HG03457 (cell line): ENCODE measurements around the gene INPP5A.
"Not testable (repeated sequence)": the region's sequence is repeated elsewhere in the genome, so short reads cannot be mapped to it uniquely, and the experiment has no call there.

ENCODE experiments used
- ATAC-seq: cut with Tn5 transposase; IDR thresholded peaks from one replicate; pipeline ENCODE4 v1.9.1; 2021; ENCODE audit warnings: moderate number of reproducible peaks; ENCODE audit not compliant: unreplicated experiment

INPP5A gene

DNA sequence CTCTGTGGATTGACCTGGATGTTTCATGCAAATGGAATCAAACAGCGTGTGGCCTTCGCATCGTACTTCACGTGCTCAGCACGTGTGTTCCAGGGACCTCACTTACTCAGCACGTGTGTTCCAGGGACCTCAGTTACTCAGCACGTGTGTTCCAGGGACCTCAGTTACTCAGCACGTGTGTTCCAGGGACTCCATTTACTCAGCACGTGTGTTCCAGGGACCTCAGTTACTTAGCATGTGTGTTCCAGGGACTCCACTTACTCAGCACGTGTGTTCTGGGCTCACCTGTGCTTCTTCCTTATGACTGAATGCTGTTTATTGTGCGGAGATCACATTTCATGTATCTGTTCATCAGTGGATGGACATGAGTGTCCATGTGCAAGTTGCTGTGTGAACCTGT, 22.0 kb downstream of the INPP5A start:
- no peak for ATAC-seq

GRCh38 chr10:132560241-132560731, 22.7 kb downstream of the INPP5A start:
- no peak for ATAC-seq

DNA sequence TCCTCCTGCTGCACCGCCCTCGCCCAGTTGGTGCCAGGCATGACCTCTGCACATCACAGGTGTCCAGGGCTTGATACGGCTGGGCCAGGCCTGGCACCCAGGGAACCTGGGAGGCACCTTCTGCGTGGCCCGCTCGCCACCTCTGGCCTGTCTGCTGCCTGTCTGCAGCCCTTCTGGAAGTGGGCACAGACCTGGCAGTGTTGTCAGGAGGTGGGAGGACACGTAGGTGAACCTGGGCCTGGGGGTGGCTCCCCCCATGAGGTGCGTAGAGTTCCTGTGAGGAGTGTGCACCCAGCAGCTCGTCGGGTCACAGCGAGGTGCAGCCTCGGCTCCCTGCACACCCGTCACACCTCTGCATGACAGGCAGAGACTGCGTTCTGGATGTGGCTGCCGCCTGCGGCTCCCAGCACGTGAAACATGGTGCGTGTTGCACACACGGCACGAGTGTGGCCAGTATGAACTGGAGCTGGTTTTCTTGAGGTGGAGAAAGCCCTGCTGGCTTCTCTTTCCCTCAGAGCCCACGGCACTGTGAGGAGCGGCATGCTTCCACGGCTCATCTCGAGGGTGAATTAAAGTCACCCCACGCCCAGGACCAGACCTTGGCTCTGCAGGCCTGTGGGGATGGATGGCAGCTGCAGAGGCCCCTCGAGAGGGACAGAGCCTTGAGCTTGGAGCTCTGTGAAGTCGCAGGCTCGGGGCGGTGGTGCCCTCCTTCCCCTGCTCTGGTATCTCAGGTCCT, 24.8 kb downstream of the INPP5A start:
- ATAC-seq: no peak

- no peak for ATAC-seq
These were observed 25.4 kb downstream of the INPP5A start for GRCh38 chr10:132562916-132563456.

GRCh38 chr10:132563485-132564248, 26.1 kb downstream of the INPP5A start:
- ATAC-seq: peak; percentile 72

DNA sequence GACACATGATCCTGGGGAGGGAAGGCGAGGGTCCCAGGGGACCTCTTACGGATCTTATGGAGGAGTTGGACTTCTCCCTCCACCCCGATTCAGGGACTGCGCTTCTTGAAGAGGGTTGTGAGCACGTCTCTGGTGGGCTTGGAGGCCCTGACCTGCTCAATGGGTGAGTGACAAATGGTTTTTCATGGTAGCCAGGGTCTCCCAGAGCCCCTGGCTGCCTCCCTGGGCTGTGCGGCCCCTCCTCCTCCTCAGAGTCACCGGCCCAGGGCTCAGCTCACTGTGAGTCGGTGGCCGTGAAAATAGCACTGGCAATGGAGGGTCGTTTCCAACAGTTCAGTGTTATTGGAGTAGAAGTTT, 26.6 kb downstream of the INPP5A start:
- ATAC-seq: no peak

- no peak for ATAC-seq
These were observed 27.1 kb downstream of the INPP5A start for GRCh38 chr10:132564690-132565089.

DNA sequence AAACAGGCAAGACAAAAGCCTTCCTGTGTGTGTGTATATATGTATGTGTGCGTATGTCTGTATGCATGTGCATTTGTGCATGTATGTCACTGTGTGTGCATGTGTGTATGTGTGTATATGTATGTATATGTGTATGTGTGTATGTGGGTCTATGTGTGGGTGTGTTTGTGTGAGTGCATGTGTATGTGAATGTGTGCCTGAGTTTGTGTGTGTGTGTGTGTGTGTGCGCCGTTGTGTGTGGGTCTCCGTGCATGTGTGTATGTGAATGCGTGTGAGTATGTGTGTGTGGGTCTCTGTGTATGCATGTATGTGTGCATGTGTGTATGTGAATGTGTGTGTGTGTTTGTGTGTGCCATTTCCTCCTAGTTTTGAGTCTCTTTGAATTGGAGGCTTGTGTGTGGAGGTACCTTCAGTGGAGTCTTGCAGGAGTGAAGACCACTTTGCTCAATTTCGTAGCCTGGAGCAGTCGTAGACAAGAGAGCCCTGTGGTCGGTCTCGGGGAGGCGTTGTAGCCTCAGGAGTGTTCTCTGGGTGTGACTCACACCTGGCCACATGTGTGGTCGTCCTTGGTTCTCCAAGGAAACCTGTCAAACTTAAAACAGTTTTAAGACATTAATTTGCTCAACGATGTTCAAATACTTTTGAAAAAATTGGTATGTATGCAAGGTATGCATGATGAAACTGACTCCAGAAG, 28.1 kb downstream of the INPP5A start:
- ATAC-seq: no peak

- no peak for ATAC-seq
These were observed 29.3 kb downstream of the INPP5A start for GRCh38 chr10:132566892-132567291.

DNA sequence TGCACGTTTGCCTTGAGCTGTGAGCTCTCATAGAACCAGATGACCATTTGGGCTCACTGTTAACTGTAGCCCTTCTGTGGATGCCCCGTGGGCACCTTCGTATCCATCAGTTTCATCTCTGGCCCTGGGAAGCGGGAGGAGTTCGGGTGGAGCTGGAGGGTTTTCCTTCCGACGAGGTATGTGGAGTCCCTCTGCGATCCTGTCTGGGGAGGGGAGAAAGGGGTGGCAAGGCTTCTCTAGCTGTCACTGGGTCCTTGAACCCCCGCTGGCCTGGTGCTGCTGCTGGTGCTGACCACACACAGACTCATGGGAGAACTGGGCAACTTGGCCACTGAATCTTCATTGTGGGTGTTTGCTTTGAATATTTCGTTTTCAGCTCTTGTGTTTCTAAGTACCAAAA, 32.7 kb downstream of the INPP5A start:
- ATAC-seq: no peak

GRCh38 chr10:132570771-132571649, 33.4 kb downstream of the INPP5A start:
- ATAC-seq: peak; percentile 37

- peak; percentile 58 for ATAC-seq
These were observed 34.3 kb downstream of the INPP5A start for GRCh38 chr10:132571650-132572544.

DNA sequence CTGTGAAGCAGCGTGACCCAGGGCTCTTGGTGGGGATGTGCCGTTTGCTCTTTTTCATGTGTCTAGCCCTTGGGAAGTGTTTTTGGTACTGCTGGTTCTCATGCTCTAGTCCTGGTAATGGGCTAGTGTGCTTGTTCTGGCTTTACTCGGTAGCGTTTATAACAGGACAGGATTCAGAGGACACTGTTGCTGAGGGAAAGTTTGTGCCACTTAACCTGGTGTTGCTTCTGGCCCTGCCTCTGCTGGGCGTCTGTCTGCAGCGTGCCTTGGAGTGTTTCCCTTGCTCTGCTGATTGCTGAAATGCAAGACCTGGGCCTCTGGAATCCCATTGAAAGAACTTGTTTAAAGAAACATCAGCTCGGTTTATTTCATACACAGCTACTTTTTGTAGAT, 35.0 kb downstream of the INPP5A start:
- ATAC-seq: no peak

DNA sequence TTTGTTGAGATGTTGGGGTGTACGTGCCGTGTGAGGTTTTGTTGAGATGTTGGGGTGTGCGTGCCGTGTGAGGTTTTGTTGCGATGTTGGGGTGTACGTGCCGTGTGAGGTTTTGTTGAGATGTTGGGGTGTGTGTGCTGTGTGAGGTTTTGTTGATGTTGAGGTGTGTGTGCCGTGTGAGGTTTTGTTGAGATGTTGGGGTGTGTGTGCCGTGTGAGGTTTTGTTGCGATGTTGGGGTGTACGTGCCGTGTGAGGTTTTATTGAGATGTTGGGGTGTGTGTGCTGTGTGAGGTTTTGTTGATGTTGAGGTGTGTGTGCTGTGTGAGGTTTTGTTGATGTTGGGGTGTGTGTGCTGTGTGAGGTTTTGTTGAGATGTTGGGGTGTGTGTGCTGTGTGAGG, 35.4 kb downstream of the INPP5A start:
- ATAC-seq: not testable (repeated sequence)

GRCh38 chr10:132574288-132574687, 36.7 kb downstream of the INPP5A start:
- ATAC-seq: no peak

- no peak for ATAC-seq
These were observed 37.3 kb downstream of the INPP5A start for GRCh38 chr10:132574783-132575319.

GRCh38 chr10:132575320-132576201, 38.0 kb downstream of the INPP5A start:
- ATAC-seq: peak; percentile 29

- no peak for ATAC-seq
These were observed 39.2 kb downstream of the INPP5A start for GRCh38 chr10:132576671-132577349.
